KBM-7 (cell line): ENCODE results near the gene NFILZ.

Experiments
- DNase-seq: peaks from one replicate; pipeline ENCODE4 v3.0.0-alpha.2; 2015
- in situ Hi-C: fragments of 300-500 bp; cut with MboI; formaldehyde crosslinking; loops from 2 replicates; pipeline ENCODE4 v1.14.3; 2020; ENCODE audit warnings: low sequenced_read_pairs, low pct_unique_long_range_greater_than_20kb, mixed read lengths

NFILZ gene

DNA sequence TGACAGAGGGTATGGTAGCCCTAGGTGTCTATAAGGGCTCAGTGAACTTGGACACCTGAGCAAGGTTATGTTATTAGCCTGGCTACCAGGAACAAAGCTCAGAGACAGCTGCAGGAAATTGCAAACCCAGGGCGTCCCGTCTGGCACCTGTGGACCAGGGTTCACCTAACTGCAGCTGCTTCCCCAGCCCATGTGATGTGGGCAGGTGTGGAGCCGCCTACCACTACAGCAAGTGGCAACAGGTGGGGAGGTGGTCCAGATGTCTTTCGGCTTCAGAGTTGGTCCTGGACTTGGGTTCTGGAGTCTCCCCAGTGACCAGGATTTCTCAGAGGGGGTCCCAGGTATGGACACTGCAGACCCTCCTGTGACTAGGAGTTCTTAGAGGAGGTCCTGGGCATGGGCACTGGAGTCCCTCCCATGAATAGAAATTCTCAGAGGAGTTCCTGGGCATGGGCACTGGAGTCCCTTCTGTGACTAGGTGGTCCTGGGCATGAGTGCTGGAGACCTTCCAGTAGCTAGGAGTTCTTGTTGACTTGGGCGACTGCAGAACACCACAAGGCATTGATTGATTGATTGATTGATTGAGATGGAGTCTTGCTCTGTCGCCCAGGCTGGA is 43.0 kb downstream of the NFILZ start:
- in situ Hi-C loops = no loop called here

GRCh38 chr19:8675066-8675465 is 44.6 kb downstream of the NFILZ start:
- in situ Hi-C loops = no loop called here
- no peak for DNase-seq

More for the DNA sequence above, 43.0 kb downstream of the NFILZ start:
- no peak for DNase-seq

DNA sequence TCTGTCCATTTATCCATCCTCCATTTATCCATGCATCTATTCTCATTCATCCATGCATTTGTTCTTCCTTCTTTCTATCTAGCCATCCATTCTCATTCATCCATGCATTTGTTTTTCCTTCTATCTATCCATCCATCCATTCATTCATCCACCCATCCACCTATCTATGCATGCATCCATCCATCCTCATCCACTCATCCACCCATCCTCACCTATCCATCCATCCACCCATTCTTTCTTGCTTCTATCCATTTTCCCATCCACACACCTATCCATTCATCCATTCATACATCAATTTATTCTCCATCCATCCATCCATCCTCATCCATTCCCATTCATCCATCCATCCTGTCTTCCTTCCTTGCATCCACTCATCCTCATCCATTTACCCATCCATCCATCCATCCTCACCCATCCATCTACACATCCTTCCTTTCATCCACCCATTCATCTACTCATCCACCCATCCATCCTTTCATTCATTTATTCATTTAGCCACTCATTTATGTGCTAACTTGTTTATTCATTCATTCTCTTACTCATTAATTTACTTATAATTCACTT is 47.9 kb downstream of the NFILZ start:
- in situ Hi-C loops = no loop called here
- no peak for DNase-seq
